Small intestine (tissue), 16 donors: ENCODE measurements around the gene BDH2. TPM values are rescaled to one million over a fixed set of nuclear protein-coding genes. Genes with fewer than 3 reads are reported as not detected.

ENCODE experiments used
- DNase-seq, 2 donors: peaks; one replicate each; pipeline versions ENCODE4 v3.0.0 to v3.0.0-alpha.2; 2013
- FAIRE-seq: peaks from 2 replicates; lab custom pipeline; 2012; peaks lifted over from hg19 to GRCh38; lab: Jason Lieb, UNC
- H3K27ac ChIP-seq, 3 donors: one replicate each; pipeline ENCODE4 v1.5.1; 2013; ENCODE audit warnings: low read length in 2 of 3, mild to moderate bottlenecking in 2 of 3, control low read depth in 1 of 3, inconsistent platforms in 1 of 3, low read depth in 1 of 3, moderate library complexity in 1 of 3
- H3K27me3 ChIP-seq, 3 donors: one replicate each; pipeline ENCODE4 v1.6.1; 2013; ENCODE audit warnings: low read length in 3 of 3, inconsistent platforms in 1 of 3; ENCODE audit not compliant: control insufficient read depth in 3 of 3, insufficient read depth in 3 of 3
- H3K36me3 ChIP-seq, 3 donors: one replicate each; pipeline ENCODE4 v1.6.1; 2013; ENCODE audit warnings: low read length in 3 of 3, inconsistent platforms in 1 of 3, low read depth in 1 of 3, mild to moderate bottlenecking in 1 of 3, moderate library complexity in 1 of 3; ENCODE audit not compliant: control insufficient read depth in 3 of 3, insufficient read depth in 2 of 3
- H3K4me1 ChIP-seq, 3 donors: one replicate each; pipeline ENCODE4 v1.6.1; 2013; ENCODE audit warnings: low read length in 2 of 3, inconsistent platforms in 1 of 3, low read depth in 1 of 3, mild to moderate bottlenecking in 1 of 3, moderate library complexity in 1 of 3; ENCODE audit not compliant: control insufficient read depth in 3 of 3, insufficient read depth in 2 of 3
- H3K4me3 ChIP-seq, 3 donors: one replicate each; pipeline ENCODE4 v1.5.1; 2013; ENCODE audit warnings: low read length in 3 of 3, control low read depth in 1 of 3, inconsistent platforms in 1 of 3, low read depth in 1 of 3, mild to moderate bottlenecking in 1 of 3, moderate library complexity in 1 of 3
- H3K9me3 ChIP-seq, 2 donors: one replicate each; pipeline ENCODE4 v1.6.1; 2013; ENCODE audit warnings: low read depth in 1 of 2, low read length in 1 of 2; ENCODE audit not compliant: control insufficient read depth in 2 of 2, insufficient read depth in 1 of 2
- WGBS, 3 donors: extraction: QIAGEN DNeasy Blood & Tissue Kit; methylation state at CpG; one replicate each; pipeline ENCODE4 v1.1.7; 2013; 5-methylcytosine and 5-hydroxymethylcytosine counted together
- long read RNA-seq, 10 donors: transcript quantifications; one replicate each; lab custom pipeline, GENCODE V29; 2026
- polyA plus RNA-seq, 4 donors: library from polyadenylated mRNA; stranded (reverse) in 3 of 4; unstranded in 1 of 4; fragments of 200-250 nt in 3 of 4; fragments of 120-200 nt in 1 of 4; gene quantifications; one replicate each; pipeline versions ENCODE4 v1.2.1 to v1.2.3, GENCODE V29; 2013
- donor health status: healthy with polysubstance abuse.
- donor health status: control.
- donor health status: control.
- donor health status: Bipolar disorder and iron deficiency.
- donor health status: healthy.

Gene BDH2
- polyA plus RNA-seq: 100 to 1,000 TPM in 3 of 4 donors, 10 to 100 TPM in 1; 73.3 to 317 (median 211) TPM
- long read RNA-seq, donor 1, transcript BDH2-204 (9 exons, 2,046 nt): minor isoform, 28 of 280 reads
- long read RNA-seq, donor 1, transcript BDH2-201 (10 exons, 1,126 nt): major isoform, 145 of 280 reads
- long read RNA-seq, donor 1, transcript BDH2-203 (10 exons, 1,742 nt): minor isoform, 8 of 280 reads
- long read RNA-seq, donor 1, partial matches to known transcripts: 83 of 280 reads
- long read RNA-seq, donor 1, other reads (novel, unspliced or antisense): 14 of 280 reads
- long read RNA-seq, donor 2, transcript BDH2-201 (10 exons, 1,126 nt): major isoform, 21 of 23 reads
- long read RNA-seq, donor 2, partial matches to known transcripts: 0 of 23 reads
- long read RNA-seq, donor 2, other reads (novel, unspliced or antisense): 0 of 23 reads
- long read RNA-seq, donor 3, transcript BDH2-201 (10 exons, 1,126 nt): major isoform, 29 of 70 reads
- long read RNA-seq, donor 3, partial matches to known transcripts: 35 of 70 reads
- long read RNA-seq, donor 3, other reads (novel, unspliced or antisense): 0 of 70 reads
- long read RNA-seq, donor 4, partial matches to known transcripts: 0 of 1 reads
- long read RNA-seq, donor 4, other reads (novel, unspliced or antisense): 0 of 1 reads
- long read RNA-seq, donor 5, transcript BDH2-201 (10 exons, 1,126 nt): major isoform, 12 of 13 reads
- long read RNA-seq, donor 5, partial matches to known transcripts: 0 of 13 reads
- long read RNA-seq, donor 5, other reads (novel, unspliced or antisense): 0 of 13 reads
- long read RNA-seq, donor 6, transcript BDH2-204 (9 exons, 2,046 nt): minor isoform, 10 of 86 reads
- long read RNA-seq, donor 6, transcript BDH2-201 (10 exons, 1,126 nt): major isoform, 49 of 86 reads
- long read RNA-seq, donor 6, partial matches to known transcripts: 26 of 86 reads
- long read RNA-seq, donor 6, other reads (novel, unspliced or antisense): 0 of 86 reads
- long read RNA-seq, donor 7, transcript BDH2-201 (10 exons, 1,126 nt): major isoform, 33 of 51 reads
- long read RNA-seq, donor 7, partial matches to known transcripts: 14 of 51 reads
- long read RNA-seq, donor 7, other reads (novel, unspliced or antisense): 0 of 51 reads
- long read RNA-seq, donor 8, partial matches to known transcripts: 0 of 3 reads
- long read RNA-seq, donor 8, other reads (novel, unspliced or antisense): 0 of 3 reads
- long read RNA-seq, donor 9, transcript BDH2-201 (10 exons, 1,126 nt): major isoform, 11 of 12 reads
- long read RNA-seq, donor 9, partial matches to known transcripts: 0 of 12 reads
- long read RNA-seq, donor 9, other reads (novel, unspliced or antisense): 0 of 12 reads
- long read RNA-seq, donor 10, transcript BDH2-204 (9 exons, 2,046 nt): minor isoform, 12 of 75 reads
- long read RNA-seq, donor 10, transcript BDH2-201 (10 exons, 1,126 nt): major isoform, 31 of 75 reads
- long read RNA-seq, donor 10, partial matches to known transcripts: 29 of 75 reads
- long read RNA-seq, donor 10, other reads (novel, unspliced or antisense): 0 of 75 reads

DNA sequence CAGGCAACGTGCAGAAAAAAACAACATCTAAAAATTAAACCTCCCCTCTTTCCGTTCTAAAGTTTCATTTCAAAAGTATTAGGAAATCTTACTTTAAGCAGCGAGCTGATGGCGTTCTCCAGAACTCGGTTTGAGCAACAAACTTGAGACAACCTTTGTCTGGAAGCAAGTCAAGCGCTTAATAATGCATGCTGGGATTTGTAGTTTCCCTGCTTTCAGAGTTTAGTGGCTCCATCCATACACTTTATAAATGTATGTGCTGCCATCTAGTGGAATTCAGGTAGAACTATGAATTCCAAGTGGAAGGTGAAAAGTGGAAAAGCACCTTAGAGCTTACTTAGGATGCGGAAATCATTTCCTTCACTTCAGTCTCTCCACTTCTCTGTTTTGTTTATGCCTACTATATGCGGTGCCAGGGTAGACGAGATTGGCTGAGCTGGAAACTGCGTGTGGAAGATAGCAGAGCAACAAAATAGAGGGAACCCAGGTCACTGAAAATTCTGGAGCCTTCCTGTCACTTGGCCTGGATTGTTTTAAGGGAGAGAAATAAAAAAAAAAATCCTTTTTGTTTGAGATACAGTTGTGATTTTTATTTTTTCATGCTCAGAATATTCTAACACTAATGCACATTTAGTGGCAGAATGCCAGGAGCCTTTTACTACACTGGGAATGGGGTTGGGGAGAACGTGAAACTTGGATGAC lies at the start of gene BDH2:
BDH2 (minus strand) TSS at position 144 of the 702 bp plus-strand sequence. CDS start 3,580 bp downstream, outside the sequence.
- Histone ChIP-seq H3K4me1 (peaks cover 6 to 26% (median 8%) of the 10 kb centered on the region in 3 donors), H3K9me3 (no peaks in the 10 kb centered on the region), H3K27me3 (no peaks in the 10 kb centered on the region), H3K36me3 (no peaks in the 10 kb centered on the region), H3K4me3 (peak within 1 kb of the TSS in 2 of 3 donors; percentile 37 to 48), H3K27ac (peak within 1 kb of the TSS; percentile 18 to 51 (median 38))
- 10 to 11% (median 10%) methylated on average over 11 of the region's 11 CpGs for WGBS, 3 donors
- DNase-seq (peak; percentile 92 to 94), FAIRE-seq (peak; percentile 95)

DNA sequence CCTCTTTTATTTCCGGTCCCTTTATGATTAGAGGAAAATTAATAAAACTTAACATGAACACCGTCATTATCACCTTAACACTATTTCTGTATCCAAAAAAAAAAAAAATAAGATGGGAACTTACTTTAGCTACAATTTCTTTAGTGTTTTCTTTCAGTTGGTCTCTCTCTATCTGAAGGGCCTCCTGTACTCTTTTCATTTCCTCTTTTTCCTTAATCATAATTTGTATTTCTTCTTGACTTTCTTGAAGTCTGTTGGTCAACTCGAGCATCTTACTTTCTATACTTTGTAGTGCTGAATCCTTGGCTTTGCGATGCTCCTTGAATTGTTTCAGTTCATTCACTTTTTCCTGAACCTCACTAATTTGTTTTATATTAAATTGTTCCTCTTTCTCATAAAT lies 45.3 kb upstream of the BDH2 start:
- DNase-seq: no peak
- peaks cover 0 to 2% (median 0%) of the 10 kb centered on the region in 3 donors for H3K36me3 ChIP-seq
- no peak overlapping the region for H3K27ac ChIP-seq
- no peaks in the 10 kb centered on the region for H3K9me3 ChIP-seq
- no peak overlapping the region for H3K4me3 ChIP-seq
- peak; percentile 47 for FAIRE-seq
- 90 to 96% (median 93%) methylated on average over 4 of the region's 4 CpGs for WGBS, 3 donors
- no peaks in the 10 kb centered on the region for H3K27me3 ChIP-seq
- no peaks in the 10 kb centered on the region for H3K4me1 ChIP-seq

DNA sequence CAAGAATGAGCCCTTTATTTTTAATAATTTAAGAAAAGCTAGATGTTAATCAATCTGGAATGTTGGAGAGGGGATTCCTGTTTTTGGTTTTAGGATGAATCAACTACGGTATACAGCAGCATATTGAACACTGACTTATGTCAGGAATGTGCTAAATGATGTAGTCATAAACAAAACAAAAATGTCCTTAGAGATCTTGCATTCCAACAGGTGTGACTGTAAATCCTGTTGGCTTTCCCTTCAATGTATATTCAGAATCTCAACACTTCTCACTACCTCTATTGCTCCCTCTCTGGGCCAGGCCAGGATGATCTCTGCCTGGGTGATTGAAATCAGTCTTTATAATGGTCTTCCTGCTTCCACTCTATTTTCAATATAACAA lies 37.8 kb upstream of the BDH2 start:
- Histone ChIP-seq H3K27me3 (no peaks in the 10 kb centered on the region), H3K27ac (no peak overlapping the region), H3K4me3 (no peak overlapping the region), H3K9me3 (no peaks in the 10 kb centered on the region), H3K36me3 (no peaks in the 10 kb centered on the region), H3K4me1 (no peaks in the 10 kb centered on the region)
- FAIRE-seq (no peak), DNase-seq (no peak)
- 96 to 97% (median 96%) methylated on average over 1 of the region's 1 CpG for WGBS, 3 donors

DNA sequence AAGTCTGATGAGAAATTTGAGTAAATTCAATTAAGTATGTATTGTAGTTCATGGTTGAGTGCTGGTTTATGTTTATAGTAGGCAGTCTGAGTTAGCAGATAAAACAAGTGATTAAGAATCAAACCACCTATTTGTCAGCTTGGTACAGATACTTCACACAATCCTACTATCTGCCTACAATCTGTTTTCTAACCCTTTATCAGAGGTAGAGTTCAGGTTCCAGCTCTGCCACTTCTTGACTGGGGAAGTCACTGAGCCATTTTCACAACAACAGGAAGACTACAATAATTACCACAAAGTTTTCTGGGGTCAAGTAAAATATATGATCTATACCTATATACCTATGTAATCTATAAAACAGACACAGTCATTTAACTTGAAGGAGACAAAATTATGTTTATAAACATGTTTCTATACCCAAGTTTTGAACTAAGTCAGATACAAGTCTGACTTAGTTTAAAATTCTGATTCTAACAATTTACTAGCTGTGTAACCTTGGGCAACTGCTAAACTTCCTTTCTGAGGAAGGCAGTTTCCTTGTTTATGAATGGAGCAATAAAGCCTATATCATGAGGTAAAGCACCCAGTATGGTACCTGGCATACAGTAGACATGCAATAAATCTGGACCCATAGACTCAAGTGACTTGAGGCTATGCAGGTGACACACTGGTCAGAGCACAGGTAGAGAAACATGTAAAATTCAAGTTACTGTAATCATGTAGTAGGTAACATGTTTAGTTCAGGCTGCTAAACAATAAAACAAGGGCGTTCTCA lies 37.2 kb upstream of the BDH2 start:
- DNase-seq: peak in 1 of 2 donors; percentile 2
- no peak for FAIRE-seq
- Histone ChIP-seq H3K27ac (no peak overlapping the region), H3K27me3 (no peaks in the 10 kb centered on the region), H3K4me3 (no peak overlapping the region), H3K36me3 (no peaks in the 10 kb centered on the region), H3K9me3 (no peaks in the 10 kb centered on the region), H3K4me1 (no peaks in the 10 kb centered on the region)
- WGBS, 3 donors: 57 to 94% (median 70%) methylated on average over 1 of the region's 1 CpG

DNA sequence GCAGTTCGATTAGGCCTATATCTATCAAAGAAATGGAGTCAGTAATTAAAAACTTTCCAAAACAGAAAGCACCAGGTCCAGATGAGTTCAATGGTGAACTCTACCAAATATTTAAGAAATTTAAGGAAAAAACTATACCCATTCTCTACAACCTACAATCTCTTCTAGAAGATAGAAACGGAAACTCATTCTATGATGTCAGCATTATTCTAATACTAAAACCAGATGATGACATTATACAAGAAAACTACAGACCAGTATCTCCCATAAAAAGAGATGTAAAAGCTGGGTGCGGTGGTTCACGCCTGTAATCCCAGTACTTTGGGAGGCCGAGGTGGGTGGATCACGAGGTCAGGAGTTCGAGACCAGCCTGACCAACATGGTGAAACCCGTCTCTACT lies 29.5 kb upstream of the BDH2 start:
- no peaks in the 10 kb centered on the region for H3K9me3 ChIP-seq
- DNase-seq: no peak
- no peaks in the 10 kb centered on the region for H3K4me1 ChIP-seq
- H3K27ac ChIP-seq: no peak overlapping the region
- FAIRE-seq: no peak
- H3K4me3 ChIP-seq: no peak overlapping the region
- 91 to 97% (median 95%) methylated on average over 8 of the region's 8 CpGs for WGBS, 3 donors
- peaks cover 0 to 2% (median 0%) of the 10 kb centered on the region in 3 donors for H3K36me3 ChIP-seq
- H3K27me3 ChIP-seq: no peaks in the 10 kb centered on the region

DNA sequence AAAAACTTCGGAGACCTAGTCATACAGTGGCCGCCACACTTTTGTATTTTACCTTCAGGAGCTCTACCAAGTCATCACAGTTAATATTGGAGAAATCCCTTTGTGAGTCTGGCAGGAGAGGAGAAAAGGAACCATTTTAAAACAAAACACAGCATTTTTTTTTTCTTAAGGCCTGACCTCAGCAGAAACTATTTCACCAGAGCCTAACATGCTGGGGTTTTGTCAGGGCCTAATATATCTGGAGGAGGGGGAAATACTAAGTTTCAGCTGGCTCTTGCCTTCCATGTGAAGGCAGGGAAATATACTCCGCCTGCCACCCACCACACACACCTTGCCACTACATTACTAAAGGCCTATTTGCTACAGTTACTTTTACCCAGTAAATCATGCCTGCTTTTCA lies 26.5 kb upstream of the BDH2 start:
- Histone ChIP-seq H3K4me1 (no peaks in the 10 kb centered on the region), H3K27me3 (no peaks in the 10 kb centered on the region), H3K27ac (no peak overlapping the region), H3K9me3 (no peaks in the 10 kb centered on the region), H3K4me3 (no peak overlapping the region), H3K36me3 (peaks cover 0 to 2% (median 0%) of the 10 kb centered on the region in 3 donors)
- no peak for FAIRE-seq
- no peak for DNase-seq
- WGBS, 3 donors: 95 to 97% (median 95%) methylated on average over 3 of the region's 3 CpGs

DNA sequence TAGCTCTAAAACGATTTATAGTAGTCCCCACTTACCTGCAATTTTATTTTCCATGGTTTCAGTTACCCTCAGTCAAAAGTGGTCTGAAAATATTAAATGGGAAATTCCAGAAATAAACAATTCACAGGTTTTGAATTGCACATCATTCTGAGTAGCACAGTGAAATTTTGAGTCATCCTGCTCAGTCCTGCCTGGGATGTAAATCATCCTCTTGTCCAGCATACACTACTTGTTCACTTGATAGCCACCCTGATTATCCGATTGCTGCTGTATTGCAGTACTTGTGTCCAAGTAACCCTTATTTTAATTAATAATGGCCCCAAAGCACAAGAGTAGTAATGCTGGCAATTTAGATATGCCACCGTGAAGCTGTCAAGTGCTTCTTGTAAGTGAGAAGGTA lies 23.5 kb upstream of the BDH2 start:
- Histone ChIP-seq H3K36me3 (no peaks in the 10 kb centered on the region), H3K9me3 (no peaks in the 10 kb centered on the region), H3K4me3 (no peak overlapping the region), H3K27ac (no peak overlapping the region), H3K4me1 (no peaks in the 10 kb centered on the region), H3K27me3 (no peaks in the 10 kb centered on the region)
- no peak for FAIRE-seq
- 76 to 89% (median 82%) methylated on average over 3 of the region's 3 CpGs for WGBS, 3 donors
- DNase-seq: no peak
